Measurements from ENCODE around the gene C12orf57. TPM values are rescaled to one million over a fixed set of nuclear protein-coding genes. Genes with fewer than 3 reads are reported as not detected.

C12orf57 gene
- total and polyA plus RNA-seq, 5 donors from 2014 or later = 186 to 410 (median 329) TPM

DNA sequence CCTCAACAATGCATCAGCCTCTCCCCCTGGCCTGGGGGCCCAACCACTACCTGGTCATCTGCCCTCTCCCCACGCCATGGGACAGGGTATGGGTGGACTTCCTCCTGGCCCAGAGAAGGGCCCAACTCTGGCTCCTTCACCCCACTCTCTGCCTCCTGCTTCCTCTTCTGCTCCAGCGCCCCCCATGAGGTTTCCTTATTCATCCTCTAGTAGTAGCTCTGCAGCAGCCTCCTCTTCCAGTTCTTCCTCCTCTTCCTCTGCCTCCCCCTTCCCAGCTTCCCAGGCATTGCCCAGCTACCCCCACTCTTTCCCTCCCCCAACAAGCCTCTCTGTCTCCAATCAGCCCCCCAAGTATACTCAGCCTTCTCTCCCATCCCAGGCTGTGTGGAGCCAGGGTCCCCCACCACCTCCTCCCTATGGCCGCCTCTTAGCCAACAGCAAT, 7.6 kb upstream of the C12orf57 start:
- peaks cover 5% of the 10 kb centered on the region for H3K36me3 ChIP-seq (ENCODE audit: control insufficient read depth, insufficient read depth, low read length)
- Mint-ChIP-seq H3K4me3 (peak overlapping the region; percentile 84 to 94 (median 89)), H3K27me3 (no peaks in the 10 kb centered on the region), H3K27ac (peak overlapping the region; percentile 91 to 97 (median 95)), H3K9me3 (no peaks in the 10 kb centered on the region), H3K4me1 (peaks cover 4 to 67% (median 28%) of the 10 kb centered on the region in 4 donors), H3K36me3 (peaks cover 12% of the 10 kb centered on the region)
- H3K4me1 ChIP-seq (ENCODE audit: control insufficient read depth, insufficient read depth, low read length, poor library complexity, severe bottlenecking) = peaks cover 34% of the 10 kb centered on the region
- no peaks in the 10 kb centered on the region for H3K27me3 ChIP-seq (ENCODE audit: control insufficient read depth, insufficient read depth, low read length)
- H3K27ac ChIP-seq (ENCODE audit: insufficient read depth, low read length, poor library complexity, severe bottlenecking) = peak overlapping the region; percentile 93
- ATAC-seq (ENCODE audit: low read depth in 2 of 2) (no peak), DNase-seq (no peak)
- no peak overlapping the region for H3K4me3 ChIP-seq (ENCODE audit: low read depth, low read length)
- no peaks in the 10 kb centered on the region for H3K9me3 ChIP-seq (ENCODE audit: control insufficient read depth in 2 of 2, low read length in 2 of 2)

DNA sequence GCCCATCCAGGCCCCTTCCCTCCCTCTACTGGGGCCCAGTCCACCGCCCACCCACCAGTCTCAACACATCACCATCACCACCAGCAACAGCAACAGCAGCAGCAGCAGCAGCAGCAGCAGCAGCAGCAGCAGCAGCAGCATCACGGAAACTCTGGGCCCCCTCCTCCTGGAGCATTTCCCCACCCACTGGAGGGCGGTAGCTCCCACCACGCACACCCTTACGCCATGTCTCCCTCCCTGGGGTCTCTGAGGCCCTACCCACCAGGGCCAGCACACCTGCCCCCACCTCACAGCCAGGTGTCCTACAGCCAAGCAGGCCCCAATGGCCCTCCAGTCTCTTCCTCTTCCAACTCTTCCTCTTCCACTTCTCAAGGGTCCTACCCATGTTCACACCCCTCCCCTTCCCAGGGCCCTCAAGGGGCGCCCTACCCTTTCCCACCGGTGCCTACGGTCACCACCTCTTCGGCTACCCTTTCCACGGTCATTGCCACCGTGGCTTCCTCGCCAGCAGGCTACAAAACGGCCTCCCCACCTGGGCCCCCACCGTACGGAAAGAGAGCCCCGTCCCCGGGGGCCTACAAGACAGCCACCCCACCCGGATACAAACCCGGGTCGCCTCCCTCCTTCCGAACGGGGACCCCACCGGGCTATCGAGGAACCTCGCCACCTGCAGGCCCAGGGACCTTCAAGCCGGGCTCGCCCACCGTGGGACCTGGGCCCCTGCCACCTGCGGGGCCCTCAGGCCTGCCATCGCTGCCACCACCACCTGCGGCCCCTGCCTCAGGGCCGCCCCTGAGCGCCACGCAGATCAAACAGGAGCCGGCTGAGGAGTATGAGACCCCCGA, 7.0 kb upstream of the C12orf57 start:
- ATAC-seq (ENCODE audit: low read depth in 2 of 2) (no peak), DNase-seq (peak; percentile 48 to 71 (median 57))
- H3K9me3 Mint-ChIP-seq = no peaks in the 10 kb centered on the region
- Histone ChIP-seq H3K27ac (ENCODE audit: insufficient read depth, low read length, poor library complexity, severe bottlenecking) (peak overlapping the region; percentile 93), H3K4me3 (ENCODE audit: low read depth, low read length) (peak overlapping the region; percentile 41), H3K36me3 (ENCODE audit: control insufficient read depth, insufficient read depth, low read length) (peaks cover 5% of the 10 kb centered on the region), H3K9me3 (ENCODE audit: control insufficient read depth in 2 of 2, low read length in 2 of 2) (no peaks in the 10 kb centered on the region), H3K4me1 (ENCODE audit: control insufficient read depth, insufficient read depth, low read length, poor library complexity, severe bottlenecking) (peaks cover 34% of the 10 kb centered on the region), H3K27me3 (ENCODE audit: control insufficient read depth, insufficient read depth, low read length) (no peaks in the 10 kb centered on the region)
- no peaks in the 10 kb centered on the region for H3K27me3 Mint-ChIP-seq
- H3K27ac Mint-ChIP-seq = peak overlapping the region; percentile 91 to 97 (median 95)
- H3K4me1 Mint-ChIP-seq = peaks cover 4 to 64% (median 28%) of the 10 kb centered on the region in 4 donors
- peaks cover 12% of the 10 kb centered on the region for H3K36me3 Mint-ChIP-seq
- peak overlapping the region; percentile 84 to 94 (median 89) for H3K4me3 Mint-ChIP-seq

DNA sequence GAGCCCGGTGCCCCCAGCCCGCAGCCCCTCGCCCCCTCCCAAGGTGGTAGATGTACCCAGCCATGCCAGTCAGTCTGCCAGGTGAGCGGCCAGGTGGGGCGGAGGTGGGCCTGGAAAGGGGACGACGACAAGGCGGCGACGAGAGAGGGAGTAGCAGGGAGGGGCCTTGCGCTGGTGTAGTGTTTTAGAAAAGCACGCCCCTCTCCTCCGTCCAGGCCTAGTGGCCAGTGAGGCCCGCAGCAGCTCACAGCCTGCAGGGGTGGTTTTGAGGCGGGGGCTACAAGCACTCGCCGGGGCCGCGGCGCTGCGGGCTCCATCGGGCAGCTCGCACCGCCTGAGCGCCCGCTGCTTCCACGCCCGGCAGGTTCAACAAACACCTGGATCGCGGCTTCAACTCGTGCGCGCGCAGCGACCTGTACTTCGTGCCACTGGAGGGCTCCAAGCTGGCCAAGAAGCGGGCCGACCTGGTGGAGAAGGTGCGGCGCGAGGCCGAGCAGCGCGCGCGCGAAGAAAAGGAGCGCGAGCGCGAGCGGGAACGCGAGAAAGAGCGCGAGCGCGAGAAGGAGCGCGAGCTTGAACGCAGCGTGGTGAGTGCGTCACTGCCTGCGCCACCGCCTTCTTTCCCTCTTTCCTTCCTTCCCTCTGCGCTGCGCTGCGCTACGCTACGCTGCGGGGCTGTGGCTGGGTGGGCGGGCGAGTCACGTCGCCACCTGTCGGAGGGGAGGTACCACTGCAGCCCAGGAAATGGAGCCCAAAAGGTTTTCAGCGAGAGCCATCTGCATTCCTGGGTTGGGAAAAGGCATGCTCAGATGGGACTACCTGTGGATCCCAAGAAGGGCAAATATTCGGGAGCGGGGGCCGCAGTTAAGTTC, 6.1 kb upstream of the C12orf57 start:
- H3K4me3 ChIP-seq (ENCODE audit: low read depth, low read length) = peak overlapping the region; percentile 44
- Mint-ChIP-seq H3K4me3 (peak overlapping the region; percentile 84 to 94 (median 89)), H3K27me3 (no peaks in the 10 kb centered on the region), H3K27ac (peak overlapping the region; percentile 91 to 97 (median 97)), H3K4me1 (peaks cover 3 to 61% (median 22%) of the 10 kb centered on the region in 4 donors), H3K9me3 (no peaks in the 10 kb centered on the region), H3K36me3 (peaks cover 12% of the 10 kb centered on the region)
- ATAC-seq (ENCODE audit: low read depth in 2 of 2) (peak; percentile 95 to 96), DNase-seq (peak; percentile 89 to 97 (median 94))
- no peaks in the 10 kb centered on the region for H3K27me3 ChIP-seq (ENCODE audit: control insufficient read depth, insufficient read depth, low read length)
- H3K4me1 ChIP-seq (ENCODE audit: control insufficient read depth, insufficient read depth, low read length, poor library complexity, severe bottlenecking) = peaks cover 30% of the 10 kb centered on the region
- no peaks in the 10 kb centered on the region for H3K9me3 ChIP-seq (ENCODE audit: control insufficient read depth in 2 of 2, low read length in 2 of 2)
- H3K27ac ChIP-seq (ENCODE audit: insufficient read depth, low read length, poor library complexity, severe bottlenecking) = peak overlapping the region; percentile 93
- H3K36me3 ChIP-seq (ENCODE audit: control insufficient read depth, insufficient read depth, low read length) = peaks cover 5% of the 10 kb centered on the region

DNA sequence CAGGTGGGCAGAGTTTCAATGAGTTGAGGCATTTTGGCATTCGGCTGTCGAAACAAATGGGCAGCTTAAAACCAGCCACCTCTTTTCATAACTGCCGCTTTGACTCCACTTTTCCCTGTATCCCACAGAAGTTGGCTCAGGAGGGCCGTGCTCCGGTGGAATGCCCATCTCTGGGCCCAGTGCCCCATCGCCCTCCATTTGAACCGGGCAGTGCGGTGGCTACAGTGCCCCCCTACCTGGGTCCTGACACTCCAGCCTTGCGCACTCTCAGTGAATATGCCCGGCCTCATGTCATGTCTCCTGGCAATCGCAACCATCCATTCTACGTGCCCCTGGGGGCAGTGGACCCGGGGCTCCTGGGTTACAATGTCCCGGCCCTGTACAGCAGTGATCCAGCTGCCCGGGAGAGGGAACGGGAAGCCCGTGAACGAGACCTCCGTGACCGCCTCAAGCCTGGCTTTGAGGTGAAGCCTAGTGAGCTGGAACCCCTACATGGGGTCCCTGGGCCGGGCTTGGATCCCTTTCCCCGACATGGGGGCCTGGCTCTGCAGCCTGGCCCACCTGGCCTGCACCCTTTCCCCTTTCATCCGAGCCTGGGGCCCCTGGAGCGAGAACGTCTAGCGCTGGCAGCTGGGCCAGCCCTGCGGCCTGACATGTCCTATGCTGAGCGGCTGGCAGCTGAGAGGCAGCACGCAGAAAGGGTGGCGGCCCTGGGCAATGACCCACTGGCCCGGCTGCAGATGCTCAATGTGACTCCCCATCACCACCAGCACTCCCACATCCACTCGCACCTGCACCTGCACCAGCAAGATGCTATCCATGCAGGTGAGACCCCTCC, 5.2 kb upstream of the C12orf57 start:
- Histone ChIP-seq H3K9me3 (ENCODE audit: control insufficient read depth in 2 of 2, low read length in 2 of 2) (no peaks in the 10 kb centered on the region), H3K36me3 (ENCODE audit: control insufficient read depth, insufficient read depth, low read length) (peaks cover 5% of the 10 kb centered on the region), H3K4me1 (ENCODE audit: control insufficient read depth, insufficient read depth, low read length, poor library complexity, severe bottlenecking) (peaks cover 38% of the 10 kb centered on the region), H3K27ac (ENCODE audit: insufficient read depth, low read length, poor library complexity, severe bottlenecking) (peak overlapping the region; percentile 93), H3K27me3 (ENCODE audit: control insufficient read depth, insufficient read depth, low read length) (no peaks in the 10 kb centered on the region), H3K4me3 (ENCODE audit: low read depth, low read length) (peak overlapping the region; percentile 44)
- DNase-seq (no peak), ATAC-seq (ENCODE audit: low read depth in 2 of 2) (no peak)
- peak overlapping the region in 3 of 4 donors; percentile 84 to 90 (median 88) for H3K4me3 Mint-ChIP-seq
- H3K27me3 Mint-ChIP-seq = no peaks in the 10 kb centered on the region
- H3K9me3 Mint-ChIP-seq = no peaks in the 10 kb centered on the region
- H3K36me3 Mint-ChIP-seq = peaks cover 12% of the 10 kb centered on the region
- H3K4me1 Mint-ChIP-seq = peaks cover 3 to 64% (median 21%) of the 10 kb centered on the region in 4 donors
- peak overlapping the region; percentile 77 to 97 (median 94) for H3K27ac Mint-ChIP-seq

DNA sequence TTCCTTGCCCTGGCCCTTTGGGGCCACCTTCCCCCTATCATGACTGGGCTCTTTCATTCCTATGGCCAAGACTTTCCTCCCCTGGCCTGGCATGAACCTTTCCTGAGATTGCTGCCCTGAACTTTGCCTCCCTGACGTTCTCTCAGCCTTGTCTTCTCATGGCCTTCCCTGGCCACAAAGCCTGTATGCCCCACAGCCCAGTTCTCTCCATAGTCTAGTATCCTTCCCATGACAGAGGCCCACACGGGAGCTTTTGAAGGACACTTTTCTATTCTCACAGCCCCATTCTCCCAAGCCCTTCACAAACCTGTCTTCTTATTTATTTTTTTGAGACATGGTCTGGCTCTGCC, 4.7 kb upstream of the C12orf57 start:
- H3K4me3 Mint-ChIP-seq = peak overlapping the region in 3 of 4 donors; percentile 39 to 67 (median 61)

DNA sequence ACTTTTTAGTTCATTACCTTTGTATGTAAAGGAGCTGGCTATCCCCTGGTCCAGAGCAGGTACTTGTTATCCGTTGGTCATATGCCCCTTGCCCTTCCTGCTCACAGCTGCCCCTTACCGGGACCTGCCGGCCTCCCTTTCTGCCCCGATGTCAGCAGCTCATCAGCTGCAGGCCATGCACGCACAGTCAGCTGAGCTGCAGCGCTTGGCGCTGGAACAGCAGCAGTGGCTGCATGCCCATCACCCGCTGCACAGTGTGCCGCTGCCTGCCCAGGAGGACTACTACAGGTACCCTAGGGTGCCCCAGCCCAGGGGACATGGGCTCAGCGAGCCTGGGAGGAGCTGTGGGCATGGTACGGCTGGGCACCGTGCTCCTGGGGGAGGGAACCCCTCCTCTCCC, 2.6 kb upstream of the C12orf57 start:
- Histone ChIP-seq H3K4me3 (ENCODE audit: low read depth, low read length) (no peak overlapping the region), H3K9me3 (ENCODE audit: control insufficient read depth in 2 of 2, low read length in 2 of 2) (no peaks in the 10 kb centered on the region), H3K4me1 (ENCODE audit: control insufficient read depth, insufficient read depth, low read length, poor library complexity, severe bottlenecking) (peaks cover 59% of the 10 kb centered on the region), H3K27me3 (ENCODE audit: control insufficient read depth, insufficient read depth, low read length) (no peaks in the 10 kb centered on the region), H3K36me3 (ENCODE audit: control insufficient read depth, insufficient read depth, low read length) (no peaks in the 10 kb centered on the region), H3K27ac (ENCODE audit: insufficient read depth, low read length, poor library complexity, severe bottlenecking) (no peak overlapping the region)
- no peak for DNase-seq
- Mint-ChIP-seq H3K27me3 (no peaks in the 10 kb centered on the region), H3K36me3 (no peaks in the 10 kb centered on the region), H3K27ac (peak overlapping the region in 2 of 3 donors; percentile 52 to 63), H3K4me1 (peaks cover 6 to 63% (median 19%) of the 10 kb centered on the region in 4 donors), H3K9me3 (no peaks in the 10 kb centered on the region), H3K4me3 (peak overlapping the region in 2 of 4 donors; percentile 59 to 83)
- no peak for ATAC-seq (ENCODE audit: low read depth in 2 of 2)

More for the DNA sequence above, 4.7 kb upstream of the C12orf57 start:
- peaks cover 44% of the 10 kb centered on the region for H3K4me1 ChIP-seq (ENCODE audit: control insufficient read depth, insufficient read depth, low read length, poor library complexity, severe bottlenecking)
- H3K9me3 ChIP-seq (ENCODE audit: control insufficient read depth in 2 of 2, low read length in 2 of 2) = no peaks in the 10 kb centered on the region
- H3K27ac ChIP-seq (ENCODE audit: insufficient read depth, low read length, poor library complexity, severe bottlenecking) = no peak overlapping the region
- Mint-ChIP-seq H3K27me3 (no peaks in the 10 kb centered on the region), H3K4me1 (peaks cover 6 to 59% (median 18%) of the 10 kb centered on the region in 4 donors), H3K36me3 (peaks cover 9% of the 10 kb centered on the region), H3K9me3 (no peaks in the 10 kb centered on the region), H3K27ac (peak overlapping the region; percentile 70 to 94 (median 77))
- DNase-seq (no peak), ATAC-seq (ENCODE audit: low read depth in 2 of 2) (no peak)
- H3K27me3 ChIP-seq (ENCODE audit: control insufficient read depth, insufficient read depth, low read length) = no peaks in the 10 kb centered on the region
- no peak overlapping the region for H3K4me3 ChIP-seq (ENCODE audit: low read depth, low read length)
- H3K36me3 ChIP-seq (ENCODE audit: control insufficient read depth, insufficient read depth, low read length) = peaks cover 5% of the 10 kb centered on the region

DNA sequence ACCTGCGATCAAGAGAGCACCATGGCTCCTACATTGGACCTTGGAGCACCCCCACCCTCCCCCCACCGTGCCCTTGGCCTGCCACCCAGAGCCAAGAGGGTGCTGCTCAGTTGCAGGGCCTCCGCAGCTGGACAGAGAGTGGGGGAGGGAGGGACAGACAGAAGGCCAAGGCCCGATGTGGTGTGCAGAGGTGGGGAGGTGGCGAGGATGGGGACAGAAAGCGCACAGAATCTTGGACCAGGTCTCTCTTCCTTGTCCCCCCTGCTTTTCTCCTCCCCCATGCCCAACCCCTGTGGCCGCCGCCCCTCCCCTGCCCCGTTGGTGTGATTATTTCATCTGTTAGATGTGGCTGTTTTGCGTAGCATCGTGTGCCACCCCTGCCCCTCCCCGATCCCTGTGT, 2.0 kb upstream of the C12orf57 start:
- no peak overlapping the region for H3K4me3 ChIP-seq (ENCODE audit: low read depth, low read length)
- no peaks in the 10 kb centered on the region for H3K27me3 ChIP-seq (ENCODE audit: control insufficient read depth, insufficient read depth, low read length)
- Mint-ChIP-seq H3K9me3 (no peaks in the 10 kb centered on the region), H3K27me3 (no peaks in the 10 kb centered on the region), H3K27ac (peak overlapping the region in 1 of 3 donors; percentile 97), H3K4me3 (peak overlapping the region in 1 of 4 donors; percentile 88), H3K4me1 (peaks cover 6 to 63% (median 19%) of the 10 kb centered on the region in 4 donors), H3K36me3 (no peaks in the 10 kb centered on the region)
- no peak for ATAC-seq (ENCODE audit: low read depth in 2 of 2)
- DNase-seq = no peak
- peaks cover 59% of the 10 kb centered on the region for H3K4me1 ChIP-seq (ENCODE audit: control insufficient read depth, insufficient read depth, low read length, poor library complexity, severe bottlenecking)
- no peaks in the 10 kb centered on the region for H3K36me3 ChIP-seq (ENCODE audit: control insufficient read depth, insufficient read depth, low read length)
- no peak overlapping the region for H3K27ac ChIP-seq (ENCODE audit: insufficient read depth, low read length, poor library complexity, severe bottlenecking)
- H3K9me3 ChIP-seq (ENCODE audit: control insufficient read depth in 2 of 2, low read length in 2 of 2) = no peaks in the 10 kb centered on the region
